Loucy (cell line): Measurements from ENCODE around the gene GPR17.

Source experiments
- EZH2phosphoT487 ChIP-seq: fragments of 200-600 bp; IDR thresholded peaks from 2 replicates; pipeline ENCODE4 v1.6.1; 2018; ENCODE audit warnings: antibody characterized with exemption, mild to moderate bottlenecking, moderate library complexity, borderline replicate concordance
- TF ChIP-seq, protein P1 (sequence below): fragments of 200-600 bp; sonication (generic); conservative IDR thresholded peaks from 2 replicates; pipeline ENCODE4 v1.5.1; 2014; ENCODE audit warnings: mild to moderate bottlenecking, antibody characterized with exemption, low read length

DNA sequence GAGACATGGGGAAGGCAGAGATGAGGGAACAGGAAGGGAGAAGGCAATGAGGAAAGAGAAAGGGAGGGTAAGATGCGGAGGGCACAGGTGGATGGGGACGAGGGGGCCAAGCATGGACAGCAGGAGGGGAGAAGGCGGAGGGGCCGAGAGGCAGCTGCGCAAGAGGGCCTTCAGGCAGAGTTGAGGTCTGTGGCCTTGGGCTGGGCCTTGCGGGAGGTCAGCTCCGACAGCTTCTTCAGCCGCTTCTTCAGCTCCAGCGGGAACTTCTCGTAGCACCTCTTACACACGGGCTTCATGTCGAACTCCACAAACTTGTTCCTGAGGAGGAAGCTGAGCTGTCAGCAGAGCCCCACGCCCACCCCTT lies 6.9 kb upstream of the GPR17 start:
- TF ChIP-seq, protein P1, sequence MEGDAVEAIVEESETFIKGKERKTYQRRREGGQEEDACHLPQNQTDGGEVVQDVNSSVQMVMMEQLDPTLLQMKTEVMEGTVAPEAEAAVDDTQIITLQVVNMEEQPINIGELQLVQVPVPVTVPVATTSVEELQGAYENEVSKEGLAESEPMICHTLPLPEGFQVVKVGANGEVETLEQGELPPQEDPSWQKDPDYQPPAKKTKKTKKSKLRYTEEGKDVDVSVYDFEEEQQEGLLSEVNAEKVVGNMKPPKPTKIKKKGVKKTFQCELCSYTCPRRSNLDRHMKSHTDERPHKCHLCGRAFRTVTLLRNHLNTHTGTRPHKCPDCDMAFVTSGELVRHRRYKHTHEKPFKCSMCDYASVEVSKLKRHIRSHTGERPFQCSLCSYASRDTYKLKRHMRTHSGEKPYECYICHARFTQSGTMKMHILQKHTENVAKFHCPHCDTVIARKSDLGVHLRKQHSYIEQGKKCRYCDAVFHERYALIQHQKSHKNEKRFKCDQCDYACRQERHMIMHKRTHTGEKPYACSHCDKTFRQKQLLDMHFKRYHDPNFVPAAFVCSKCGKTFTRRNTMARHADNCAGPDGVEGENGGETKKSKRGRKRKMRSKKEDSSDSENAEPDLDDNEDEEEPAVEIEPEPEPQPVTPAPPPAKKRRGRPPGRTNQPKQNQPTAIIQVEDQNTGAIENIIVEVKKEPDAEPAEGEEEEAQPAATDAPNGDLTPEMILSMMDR = no peak
- no peak for TF ChIP-seq EZH2phosphoT487
